IMR-90 (cell line): Measurements from ENCODE around the gene VEPH1.

Source experiments
- CEBPB ChIP-seq: IDR thresholded peaks from 2 replicates; pipeline ENCODE4 v1.6.1; 2012; ENCODE audit warnings: low read depth, low read length, improper control_type of control experiment
- CTCF ChIP-seq: conservative IDR thresholded peaks from 2 replicates; pipeline ENCODE4 v1.5.1; 2012; ENCODE audit warnings: mild to moderate bottlenecking, low read depth, low read length, improper control_type of control experiment
- MAFK ChIP-seq: IDR thresholded peaks from 2 replicates; pipeline ENCODE4 v1.6.1; 2012; ENCODE audit warnings: low read depth, low read length, improper control_type of control experiment
- POLR2A ChIP-seq: IDR thresholded peaks from 2 replicates; pipeline ENCODE4 v1.6.1; 2012; ENCODE audit warnings: mild to moderate bottlenecking, low read depth, low read length
- RAD21 ChIP-seq: IDR thresholded peaks from 2 replicates; pipeline ENCODE4 v1.6.1; 2012; ENCODE audit warnings: low read length, improper control_type of control experiment
- RCOR1 ChIP-seq: IDR thresholded peaks from 2 replicates; pipeline ENCODE4 v1.6.1; 2012; ENCODE audit warnings: mild to moderate bottlenecking, low read length, improper control_type of control experiment; ENCODE audit not compliant: insufficient replicate concordance
- RFX5 ChIP-seq: IDR thresholded peaks from 2 replicates; pipeline ENCODE4 v1.8.0; 2012; ENCODE audit warnings: low read depth, mild to moderate bottlenecking, low read length, moderate library complexity
- SMC3 ChIP-seq: fragments of 150-350 bp; IDR thresholded peaks from 2 replicates; pipeline ENCODE4 v1.6.1; 2016; ENCODE audit warnings: low read depth, mild to moderate bottlenecking, antibody characterized with exemption, low read length, moderate library complexity
- USF2 ChIP-seq: fragments of 150-350 bp; IDR thresholded peaks from 2 replicates; pipeline ENCODE4 v1.6.1; 2017; ENCODE audit warnings: mild to moderate bottlenecking, antibody characterized with exemption, low read length, low read depth

GRCh38 chr3:157471064-157471463, 32.2 kb downstream of the VEPH1 start:
- TF ChIP-seq POLR2A, result no peak
- no peak for TF ChIP-seq RFX5
- TF ChIP-seq CTCF, result no peak
- TF ChIP-seq MAFK, result no peak
- TF ChIP-seq RCOR1, result no peak
- TF ChIP-seq USF2, result no peak
- TF ChIP-seq RAD21, result no peak
- TF ChIP-seq CEBPB, result no peak
- TF ChIP-seq SMC3, result no peak
